HepG2 (cell line): ENCODE data around the gene ZNF217. TPM values are rescaled to one million over a fixed set of nuclear protein-coding genes. Genes with fewer than 3 reads are reported as not detected.

Experiments
- ATF1 ChIP-seq: IDR thresholded peaks from 2 replicates; pipeline ENCODE4 v1.6.1; 2016; ENCODE audit warnings: mild to moderate bottlenecking, control low read depth
- BORCS8-MEF2B ChIP-seq: sonication (generic); formaldehyde crosslinking; IDR thresholded peaks from 2 replicates; pipeline ENCODE4 v1.8.0; 2022; ENCODE audit warnings: mild to moderate bottlenecking, missing genetic modification reagents
- CEBPB ChIP-seq: IDR thresholded peaks from 2 replicates; pipeline ENCODE4 v1.6.1; 2011; ENCODE audit warnings: low read depth, low read length, improper control_type of control experiment, borderline replicate concordance
- EHMT2 ChIP-seq: fragments of 200-600 bp; sonication (generic); IDR thresholded peaks from 2 replicates; pipeline ENCODE4 v1.7.0; 2017; ENCODE audit warnings: antibody characterized with exemption, low read depth, low read length, borderline replicate concordance
- JARID2 ChIP-seq: sonication (generic); formaldehyde crosslinking; IDR thresholded peaks from 2 replicates; pipeline ENCODE4 v1.8.1; 2023; ENCODE audit warnings: missing genetic modification reagents, inconsistent platforms; ENCODE audit not compliant: insufficient replicate concordance
- KLF6 ChIP-seq: IDR thresholded peaks from 2 replicates; pipeline ENCODE4 v1.8.0; 2016; ENCODE audit warnings: missing biosample characterization, missing genetic modification reagents
- MTA1 ChIP-seq: sonication (generic); formaldehyde crosslinking; IDR thresholded peaks from 2 replicates; pipeline ENCODE4 v1.4.0; 2020; ENCODE audit warnings: missing genetic modification reagents, mild to moderate bottlenecking, borderline replicate concordance
- NFRKB ChIP-seq: fragments of 450-650 bp; IDR thresholded peaks from 2 replicates; pipeline ENCODE4 v1.6.1; 2017
- NPAS2 ChIP-seq: sonication (generic); formaldehyde crosslinking; IDR thresholded peaks from 2 replicates; pipeline ENCODE4 v1.8.0; 2022; ENCODE audit warnings: mild to moderate bottlenecking, missing genetic modification reagents, borderline replicate concordance
- REPIN1 ChIP-seq: sonication (generic); formaldehyde crosslinking; IDR thresholded peaks from 2 replicates; pipeline ENCODE4 v1.8.0; 2022; ENCODE audit warnings: missing genetic modification reagents, low read depth, mild to moderate bottlenecking, borderline replicate concordance
- SYNCRIP ChIP-seq: fragments of 200-400 bp; formaldehyde crosslinking; IDR thresholded peaks from 2 replicates; pipeline ENCODE4 v1.6.1; 2018; ENCODE audit warnings: mild to moderate bottlenecking, low read depth, low read length; ENCODE audit not compliant: insufficient read depth
- THAP11 ChIP-seq: IDR thresholded peaks from 2 replicates; pipeline ENCODE4 v1.6.1; 2016; ENCODE audit warnings: missing biosample characterization, missing genetic modification reagents
- XBP1 ChIP-seq: sonication (generic); formaldehyde crosslinking; IDR thresholded peaks from 2 replicates; pipeline ENCODE4 v1.5.0; 2020; ENCODE audit warnings: missing genetic modification reagents
- ZBTB8A ChIP-seq: sonication (generic); formaldehyde crosslinking; IDR thresholded peaks from 2 replicates; pipeline ENCODE4 v1.4.0; 2020; ENCODE audit warnings: mild to moderate bottlenecking, low read depth, missing genetic modification reagents, borderline replicate concordance
- ZFP90 ChIP-seq: sonication (generic); formaldehyde crosslinking; IDR thresholded peaks from 2 replicates; pipeline ENCODE4 v1.8.0; 2022; ENCODE audit warnings: missing genetic modification reagents, mild to moderate bottlenecking, inconsistent platforms, borderline replicate concordance
- ZNF230 ChIP-seq: sonication (generic); formaldehyde crosslinking; IDR thresholded peaks from 2 replicates; pipeline ENCODE4 v1.4.0; 2020; ENCODE audit warnings: mild to moderate bottlenecking, missing genetic modification reagents
- ZNF432 ChIP-seq: sonication (generic); formaldehyde crosslinking; IDR thresholded peaks from 2 replicates; pipeline ENCODE4 v1.5.0; 2020; ENCODE audit warnings: missing genetic modification reagents, mild to moderate bottlenecking, borderline replicate concordance
- ZNF468 ChIP-seq: sonication (generic); formaldehyde crosslinking; IDR thresholded peaks from 2 replicates; pipeline ENCODE4 v1.8.0; 2022; ENCODE audit warnings: mild to moderate bottlenecking, moderate library complexity, missing genetic modification reagents
- ZNF713 ChIP-seq: sonication (generic); formaldehyde crosslinking; IDR thresholded peaks from 2 replicates; pipeline ENCODE4 v1.4.0; 2020; ENCODE audit warnings: mild to moderate bottlenecking, missing genetic modification reagents
- ZNF766 ChIP-seq: sonication (generic); formaldehyde crosslinking; IDR thresholded peaks from 2 replicates; pipeline ENCODE4 v1.5.0; 2020; ENCODE audit warnings: missing genetic modification reagents, borderline replicate concordance
- polyA plus RNA-seq, 8 experiments: library from polyadenylated mRNA; depleted of rRNA in 3 of 8; stranded (reverse) in 7 of 8; unstranded in 1 of 8; fragments of >200 nt; fragmentation: Illumina TruSeq in 4 of 8; extraction: Trizol in 4 of 8; gene quantifications; 2 replicates each; pipeline versions ENCODE4 v1.2.1 to v1.2.3, GENCODE V29; 2011 to 2016; ENCODE audit warnings: low read depth in 4 of 8, missing spikeins in 1 of 8, mixed read lengths in 1 of 8; ENCODE audit not compliant: insufficient read depth in 1 of 8
- total RNA-seq, 5 experiments: library from RNA; depleted of rRNA; stranded (reverse); fragments of >200 nt; fragmentation: Illumina TruSeq; extraction: Trizol; gene quantifications; 2 replicates each; pipeline ENCODE4 v1.2.3, GENCODE V29; 2016; ENCODE audit warnings: low read depth in 1 of 5
- TF ChIP-seq, protein P1 (sequence below): sonication (generic); formaldehyde crosslinking; IDR thresholded peaks from 2 replicates; pipeline ENCODE4 v1.5.1; 2020; ENCODE audit warnings: missing genetic modification reagents, mild to moderate bottlenecking, borderline replicate concordance
- TF ChIP-seq, protein P2 (sequence below): IDR thresholded peaks from 2 replicates; pipeline ENCODE4 v1.6.1; 2016; ENCODE audit warnings: mild to moderate bottlenecking, missing biosample characterization, missing genetic modification reagents
- TF ChIP-seq, protein P3 (sequence below): sonication (generic); formaldehyde crosslinking; IDR thresholded peaks from 2 replicates; pipeline ENCODE4 v1.4.0; 2020; ENCODE audit warnings: missing genetic modification reagents, borderline replicate concordance
- TF ChIP-seq, protein P4 (sequence below): IDR thresholded peaks from 2 replicates; pipeline ENCODE4 v1.6.1; 2016; ENCODE audit warnings: missing compliant biosample characterization, missing genetic modification reagents, borderline replicate concordance

ZNF217 gene
- total and polyA plus RNA-seq, 2 of the 13 experiments (the other 11 are each of a cell fraction or from before 2014, with no cell fraction given), result 22.3 to 29.8 TPM

DNA sequence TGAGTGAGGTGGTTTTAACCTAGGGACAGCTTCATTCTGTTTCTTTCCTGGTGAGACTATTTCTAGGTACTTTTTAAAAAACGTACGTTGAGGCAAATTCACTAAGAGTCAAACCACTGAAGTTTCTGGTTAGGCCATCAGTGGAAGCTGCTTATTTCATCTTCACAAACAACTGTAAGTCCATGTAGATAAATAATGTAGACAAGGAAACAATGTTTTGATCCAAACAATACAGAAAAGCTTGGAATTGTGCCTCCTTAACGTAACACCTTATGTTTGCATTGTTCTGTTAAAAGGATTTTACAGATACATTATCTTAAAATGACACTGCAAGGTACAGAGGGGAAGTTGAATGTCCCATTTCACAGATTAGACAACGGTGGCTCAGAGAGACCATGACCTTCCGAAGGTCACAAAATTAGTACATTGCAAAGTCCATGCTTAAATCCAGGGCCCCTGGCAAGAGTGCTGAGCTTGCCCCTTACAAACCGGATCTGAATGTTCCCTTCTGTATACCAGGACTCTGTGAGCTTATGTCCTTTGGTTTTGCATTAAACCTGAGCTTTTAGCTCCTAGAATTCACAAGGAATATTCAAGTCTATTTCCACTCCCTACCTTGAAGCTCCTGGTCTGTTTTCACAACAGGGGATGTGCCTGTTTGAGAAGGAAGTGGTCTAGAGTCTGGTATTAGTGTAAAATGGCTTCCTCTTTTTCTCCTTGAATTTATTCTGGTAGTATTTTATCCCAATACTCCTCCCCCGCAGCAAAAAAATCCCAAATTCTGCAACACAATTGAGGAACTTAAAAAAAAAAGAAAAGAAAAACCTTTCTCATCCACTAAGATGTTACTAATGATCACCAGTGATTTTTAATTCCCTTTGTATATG is 28.9 kb upstream of the ZNF217 start (continued):
- no peak for TF ChIP-seq ZBTB8A
- no peak for TF ChIP-seq ZNF766 (CRISPR knock-in tag)
- 0 out of 2 replicates have a peak, but pooled peaks have one; percentile 65 for TF ChIP-seq ZFP90 (CRISPR knock-in tag)
- 0 out of 2 replicates have a peak, but pooled peaks have one; percentile 16 for TF ChIP-seq EHMT2
- TF ChIP-seq NPAS2, result no peak
- TF ChIP-seq, protein P1, sequence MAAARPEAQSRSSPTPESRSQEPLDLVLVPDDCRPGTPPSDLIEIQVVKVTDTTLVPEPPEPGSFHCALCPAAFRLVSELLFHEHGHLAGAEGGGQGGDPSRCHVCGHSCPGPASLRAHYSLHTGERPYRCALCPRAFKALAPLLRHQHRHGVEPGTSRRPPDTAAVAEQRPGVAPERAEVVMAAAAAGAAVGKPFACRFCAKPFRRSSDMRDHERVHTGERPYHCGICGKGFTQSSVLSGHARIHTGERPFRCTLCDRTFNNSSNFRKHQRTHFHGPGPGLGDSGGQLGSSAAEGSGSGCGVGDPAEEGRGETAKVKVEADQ (CRISPR knock-in tag), result no peak
- TF ChIP-seq ZNF713 (CRISPR knock-in tag), result no peak
- no peak for TF ChIP-seq XBP1 (CRISPR knock-in tag)
- TF ChIP-seq CEBPB, result no peak
- no peak; the same call in 1 of the 2 replicates for TF ChIP-seq MTA1 (CRISPR knock-in tag)
- TF ChIP-seq, protein P2, sequence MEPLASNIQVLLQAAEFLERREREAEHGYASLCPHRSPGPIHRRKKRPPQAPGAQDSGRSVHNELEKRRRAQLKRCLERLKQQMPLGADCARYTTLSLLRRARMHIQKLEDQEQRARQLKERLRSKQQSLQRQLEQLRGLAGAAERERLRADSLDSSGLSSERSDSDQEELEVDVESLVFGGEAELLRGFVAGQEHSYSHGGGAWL (CRISPR knock-in tag), result no peak
- no peak for TF ChIP-seq SYNCRIP
- 0 out of 2 replicates have a peak, but pooled peaks have one; percentile 45 for TF ChIP-seq ATF1 (CRISPR knock-in tag)
- TF ChIP-seq REPIN1 (CRISPR knock-in tag), result no peak
- TF ChIP-seq BORCS8-MEF2B, result no peak
- TF ChIP-seq NFRKB, result no peak
- TF ChIP-seq ZNF468 (CRISPR knock-in tag), result no peak
- TF ChIP-seq, protein P3, sequence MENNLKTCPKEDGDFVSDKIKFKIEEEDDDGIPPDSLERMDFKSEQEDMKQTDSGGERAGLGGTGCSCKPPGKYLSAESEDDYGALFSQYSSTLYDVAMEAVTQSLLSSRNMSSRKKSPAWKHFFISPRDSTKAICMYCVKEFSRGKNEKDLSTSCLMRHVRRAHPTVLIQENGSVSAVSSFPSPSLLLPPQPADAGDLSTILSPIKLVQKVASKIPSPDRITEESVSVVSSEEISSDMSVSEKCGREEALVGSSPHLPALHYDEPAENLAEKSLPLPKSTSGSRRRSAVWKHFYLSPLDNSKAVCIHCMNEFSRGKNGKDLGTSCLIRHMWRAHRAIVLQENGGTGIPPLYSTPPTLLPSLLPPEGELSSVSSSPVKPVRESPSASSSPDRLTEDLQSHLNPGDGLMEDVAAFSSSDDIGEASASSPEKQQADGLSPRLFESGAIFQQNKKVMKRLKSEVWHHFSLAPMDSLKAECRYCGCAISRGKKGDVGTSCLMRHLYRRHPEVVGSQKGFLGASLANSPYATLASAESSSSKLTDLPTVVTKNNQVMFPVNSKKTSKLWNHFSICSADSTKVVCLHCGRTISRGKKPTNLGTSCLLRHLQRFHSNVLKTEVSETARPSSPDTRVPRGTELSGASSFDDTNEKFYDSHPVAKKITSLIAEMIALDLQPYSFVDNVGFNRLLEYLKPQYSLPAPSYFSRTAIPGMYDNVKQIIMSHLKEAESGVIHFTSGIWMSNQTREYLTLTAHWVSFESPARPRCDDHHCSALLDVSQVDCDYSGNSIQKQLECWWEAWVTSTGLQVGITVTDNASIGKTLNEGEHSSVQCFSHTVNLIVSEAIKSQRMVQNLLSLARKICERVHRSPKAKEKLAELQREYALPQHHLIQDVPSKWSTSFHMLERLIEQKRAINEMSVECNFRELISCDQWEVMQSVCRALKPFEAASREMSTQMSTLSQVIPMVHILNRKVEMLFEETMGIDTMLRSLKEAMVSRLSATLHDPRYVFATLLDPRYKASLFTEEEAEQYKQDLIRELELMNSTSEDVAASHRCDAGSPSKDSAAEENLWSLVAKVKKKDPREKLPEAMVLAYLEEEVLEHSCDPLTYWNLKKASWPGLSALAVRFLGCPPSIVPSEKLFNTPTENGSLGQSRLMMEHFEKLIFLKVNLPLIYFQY (CRISPR knock-in tag), result no peak
- no peak for TF ChIP-seq ZNF432
- TF ChIP-seq, protein P4, sequence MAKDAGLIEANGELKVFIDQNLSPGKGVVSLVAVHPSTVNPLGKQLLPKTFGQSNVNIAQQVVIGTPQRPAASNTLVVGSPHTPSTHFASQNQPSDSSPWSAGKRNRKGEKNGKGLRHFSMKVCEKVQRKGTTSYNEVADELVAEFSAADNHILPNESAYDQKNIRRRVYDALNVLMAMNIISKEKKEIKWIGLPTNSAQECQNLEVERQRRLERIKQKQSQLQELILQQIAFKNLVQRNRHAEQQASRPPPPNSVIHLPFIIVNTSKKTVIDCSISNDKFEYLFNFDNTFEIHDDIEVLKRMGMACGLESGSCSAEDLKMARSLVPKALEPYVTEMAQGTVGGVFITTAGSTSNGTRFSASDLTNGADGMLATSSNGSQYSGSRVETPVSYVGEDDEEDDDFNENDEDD, result no peak
- TF ChIP-seq KLF6 (CRISPR knock-in tag), result no peak
- TF ChIP-seq JARID2 (CRISPR knock-in tag), result no peak
- peak; percentile 53; the same call in 1 of the 2 replicates for TF ChIP-seq ZNF230 (CRISPR knock-in tag)
- no peak for TF ChIP-seq THAP11
